ENCODE data around the gene DOK7. TPM values are rescaled to one million over a fixed set of nuclear protein-coding genes. Genes with fewer than 3 reads are reported as not detected.

DOK7 gene
- total RNA-seq, 1 experiment from 2014 or later, result 7.6 TPM

GRCh38 chr4:3472411-3473141 is 9.5 kb downstream of the DOK7 start:
- H3F3A ChIP-seq (ENCODE audit: insufficient read depth, low read depth), result peaks cover 12% of the 10 kb centered on the region; the same call in 1 of the 2 replicates
- CTCF ChIA-PET, result no interaction called here
- no peaks in the 10 kb centered on the region for H4K20me1 ChIP-seq (ENCODE audit: insufficient read depth)
- no peaks in the 10 kb centered on the region for H3K27me3 ChIP-seq (ENCODE audit: insufficient read depth, low read depth)
- no TSS peak for BruUV-seq (replicated peaks)
- H3K4me2 ChIP-seq, result no peak overlapping the region
- H3K36me3 ChIP-seq (ENCODE audit: low read depth), result no peaks in the 10 kb centered on the region
- POLR2A ChIA-PET (ENCODE audit: unreplicated experiment), result interaction anchor here (0.5 kb wide), 1 partner anchor 54 kb away, joined by 19 read pairs; no protein-coding TSS in a partner anchor
- H3K9me2 ChIP-seq (ENCODE audit: insufficient read depth), result no peaks in the 10 kb centered on the region
- no peak overlapping the region for H3K27ac ChIP-seq
- no peak overlapping the region for H2AFZ ChIP-seq
- TF ChIP-seq CTCF (conservative IDR thresholded peaks at IDR 0.05) (no peak), EZH2 (IDR thresholded peaks at IDR 0.05; ENCODE audit: low read depth) (no peak)
- intact Hi-C loops (cut with micrococcal nuclease; ENCODE audit: unreplicated experiment), result no loop called here
- 0 out of 2 replicates have a peak, but pooled peaks cover 6% of the 10 kb centered on the region for H3K9me3 ChIP-seq (ENCODE audit: insufficient read depth, low read depth)
- no peaks in the 10 kb centered on the region for H3K4me1 ChIP-seq (replicated peaks; ENCODE audit: insufficient read depth)
- H3K4me3 ChIP-seq, result no peak overlapping the region
- DNase-seq, result no peak
- H3K79me2 ChIP-seq (ENCODE audit: low read depth), result no peaks in the 10 kb centered on the region

GRCh38 chr4:3473181-3473950 is 10.3 kb downstream of the DOK7 start:
- H3K27me3 ChIP-seq (ENCODE audit: insufficient read depth, low read depth), result no peaks in the 10 kb centered on the region
- TF ChIP-seq CTCF (conservative IDR thresholded peaks at IDR 0.05) (no peak), EZH2 (IDR thresholded peaks at IDR 0.05; ENCODE audit: low read depth) (no peak)
- H3K36me3 ChIP-seq (ENCODE audit: low read depth), result no peaks in the 10 kb centered on the region
- H3K9me3 ChIP-seq (ENCODE audit: insufficient read depth, low read depth), result 0 out of 2 replicates have a peak, but pooled peaks cover 4% of the 10 kb centered on the region
- H3K27ac ChIP-seq, result no peak overlapping the region
- POLR2A ChIA-PET (ENCODE audit: unreplicated experiment), result no interaction called here
- no peaks in the 10 kb centered on the region for H3K4me1 ChIP-seq (replicated peaks; ENCODE audit: insufficient read depth)
- no TSS peak for BruUV-seq (replicated peaks)
- DNase-seq, result no peak
- no peak overlapping the region for H2AFZ ChIP-seq
- CTCF ChIA-PET, result no interaction called here
- no peaks in the 10 kb centered on the region for H3K9me2 ChIP-seq (ENCODE audit: insufficient read depth)
- no peaks in the 10 kb centered on the region for H3K79me2 ChIP-seq (ENCODE audit: low read depth)
- peaks cover 6% of the 10 kb centered on the region; the same call in 1 of the 2 replicates for H3F3A ChIP-seq (ENCODE audit: insufficient read depth, low read depth)
- no peaks in the 10 kb centered on the region for H4K20me1 ChIP-seq (ENCODE audit: insufficient read depth)
- no peak overlapping the region for H3K4me3 ChIP-seq
- H3K4me2 ChIP-seq, result no peak overlapping the region
- intact Hi-C loops (cut with micrococcal nuclease; ENCODE audit: unreplicated experiment), result no loop called here

- Histone ChIP-seq H3K36me3 (ENCODE audit: low read depth) (no peaks in the 10 kb centered on the region), H2AFZ (no peak overlapping the region), H3K79me2 (ENCODE audit: low read depth) (no peaks in the 10 kb centered on the region), H3K9me2 (ENCODE audit: insufficient read depth) (no peaks in the 10 kb centered on the region), H4K20me1 (ENCODE audit: insufficient read depth) (no peaks in the 10 kb centered on the region), H3K4me2 (no peak overlapping the region), H3F3A (ENCODE audit: insufficient read depth, low read depth) (no peaks in the 10 kb centered on the region), H3K27me3 (ENCODE audit: insufficient read depth, low read depth) (no peaks in the 10 kb centered on the region), H3K4me3 (no peak overlapping the region), H3K9me3 (ENCODE audit: insufficient read depth, low read depth) (no peaks in the 10 kb centered on the region), H3K4me1 (replicated peaks; ENCODE audit: insufficient read depth) (no peaks in the 10 kb centered on the region), H3K27ac (no peak overlapping the region)
- intact Hi-C loops (cut with micrococcal nuclease; ENCODE audit: unreplicated experiment), result no loop called here
- POLR2A ChIA-PET (ENCODE audit: unreplicated experiment), result no interaction called here
- no peak for DNase-seq
- CTCF ChIA-PET, result no interaction called here
- no peak for TF ChIP-seq EZH2 (IDR thresholded peaks at IDR 0.05; ENCODE audit: low read depth)
- no peak for TF ChIP-seq CTCF (conservative IDR thresholded peaks at IDR 0.05)
- BruUV-seq (replicated peaks), result no TSS peak
Measured at GRCh38 chr4:3473996-3474765, 11.1 kb downstream of the DOK7 start.

All from PC-9 (cell line).